H9 (cell line): ENCODE results near the gene ZNF503. TPM values are rescaled to one million over a fixed set of nuclear protein-coding genes. Genes with fewer than 3 reads are reported as not detected.

Source experiments
- DNase-seq: peaks from one replicate; pipeline ENCODE4 v3.0.0-alpha.2; 2017
- H2AFZ ChIP-seq: one replicate; pipeline ENCODE4 v1.6.1; 2013; ENCODE audit warnings: mild to moderate bottlenecking, low read length, control low read depth, moderate library complexity
- H2AK5ac ChIP-seq: 2 replicates; pipeline ENCODE4 v1.6.1; 2013; ENCODE audit warnings: low read length, control low read depth, mixed read lengths; ENCODE audit not compliant: insufficient read length
- H2BK120ac ChIP-seq: one replicate; pipeline ENCODE4 v1.6.1; 2013; ENCODE audit warnings: low read depth, mild to moderate bottlenecking, low read length, control low read depth, inconsistent platforms; ENCODE audit not compliant: poor library complexity, severe bottlenecking
- H2BK12ac ChIP-seq: 2 replicates; pipeline ENCODE4 v1.6.1; 2013; ENCODE audit warnings: low read length, control low read depth, mixed read lengths, low read depth; ENCODE audit not compliant: insufficient read length
- H2BK15ac ChIP-seq: 2 replicates; pipeline ENCODE4 v1.6.1; 2013; ENCODE audit warnings: low read depth, low read length, control low read depth
- H2BK20ac ChIP-seq: one replicate; pipeline ENCODE4 v1.6.1; 2013; ENCODE audit warnings: low read depth, mild to moderate bottlenecking, low read length, control low read depth, inconsistent platforms; ENCODE audit not compliant: poor library complexity, severe bottlenecking
- H2BK5ac ChIP-seq: 2 replicates; pipeline ENCODE4 v1.6.1; 2013; ENCODE audit warnings: low read length, control low read depth, mixed read lengths; ENCODE audit not compliant: insufficient read length
- H3K14ac ChIP-seq: 2 replicates; pipeline ENCODE4 v1.6.1; 2013; ENCODE audit warnings: low read length, control low read depth; ENCODE audit not compliant: insufficient read depth
- H3K18ac ChIP-seq: 2 replicates; pipeline ENCODE4 v1.6.1; 2013; ENCODE audit warnings: low read depth, mild to moderate bottlenecking, mixed read lengths, low read length, control low read depth; ENCODE audit not compliant: insufficient read length
- H3K23ac ChIP-seq: 2 replicates; pipeline ENCODE4 v1.6.1; 2013; ENCODE audit warnings: low read length, control low read depth, mixed read lengths, low read depth; ENCODE audit not compliant: insufficient read length
- H3K23me2 ChIP-seq: 2 replicates; pipeline ENCODE4 v1.6.1; 2013; ENCODE audit warnings: low read depth, mild to moderate bottlenecking, mixed read lengths, low read length, control low read depth; ENCODE audit not compliant: insufficient read length, poor library complexity, severe bottlenecking
- H3K27ac ChIP-seq: 2 replicates; pipeline ENCODE4 v1.5.1; 2013; ENCODE audit warnings: low read length, control low read depth, mixed read lengths, low read depth; ENCODE audit not compliant: insufficient read length
- H3K27me3 ChIP-seq: 2 replicates; pipeline ENCODE4 v1.6.1; 2013; ENCODE audit warnings: low read length, control low read depth, inconsistent platforms; ENCODE audit not compliant: insufficient read depth
- H3K4ac ChIP-seq: 2 replicates; pipeline ENCODE4 v1.6.1; 2013; ENCODE audit warnings: low read depth, mild to moderate bottlenecking, control low read depth, inconsistent platforms, low read length, moderate library complexity
- H3K4me1 ChIP-seq: 2 replicates; pipeline ENCODE4 v1.6.1; 2013; ENCODE audit warnings: low read length, control low read depth, inconsistent platforms; ENCODE audit not compliant: insufficient read depth
- H3K4me2 ChIP-seq: 2 replicates; pipeline ENCODE4 v1.6.1; 2013; ENCODE audit warnings: low read length, control low read depth, mixed read lengths; ENCODE audit not compliant: insufficient read length, insufficient read depth
- H3K56ac ChIP-seq: 2 replicates; pipeline ENCODE4 v1.6.1; 2013; ENCODE audit warnings: low read depth, mild to moderate bottlenecking, mixed read lengths, low read length, control low read depth; ENCODE audit not compliant: insufficient read length
- H3K79me1 ChIP-seq: 2 replicates; pipeline ENCODE4 v1.6.1; 2013; ENCODE audit warnings: low read depth, mild to moderate bottlenecking, moderate library complexity, low read length, control low read depth, inconsistent platforms; ENCODE audit not compliant: insufficient read depth, poor library complexity, severe bottlenecking
- H3K79me2 ChIP-seq: 2 replicates; pipeline ENCODE4 v1.6.1; 2013; ENCODE audit warnings: low read length, control low read depth, inconsistent platforms; ENCODE audit not compliant: insufficient read depth
- H3K9ac ChIP-seq: 2 replicates; pipeline ENCODE4 v1.6.1; 2013; ENCODE audit warnings: low read length, control low read depth, mixed read lengths; ENCODE audit not compliant: insufficient read length; ENCODE audit errors: extremely low read depth
- H3K9me3 ChIP-seq: one replicate; pipeline ENCODE4 v1.6.1; 2013; ENCODE audit warnings: low read depth, low read length, inconsistent platforms; ENCODE audit not compliant: control insufficient read depth
- H3T11ph ChIP-seq: one replicate; pipeline ENCODE4 v1.6.1; 2013; ENCODE audit warnings: mild to moderate bottlenecking, low read length, control low read depth, inconsistent platforms
- H4K20me1 ChIP-seq: one replicate; pipeline ENCODE4 v1.6.1; 2013; ENCODE audit not compliant: control insufficient read depth, insufficient read length, insufficient read depth
- H4K5ac ChIP-seq: 2 replicates; pipeline ENCODE4 v1.6.1; 2013; ENCODE audit warnings: low read depth, mild to moderate bottlenecking, mixed read lengths, low read length, control low read depth; ENCODE audit not compliant: insufficient read length
- H4K8ac ChIP-seq: replicated peaks from 2 replicates; pipeline ENCODE4 v1.6.1; 2013; ENCODE audit warnings: low read length, control low read depth, mixed read lengths, low read depth; ENCODE audit not compliant: insufficient read length
- H4K91ac ChIP-seq: 2 replicates; pipeline ENCODE4 v1.6.1; 2013; ENCODE audit warnings: low read depth, mild to moderate bottlenecking, moderate library complexity, mixed read lengths, low read length, control low read depth; ENCODE audit not compliant: insufficient read length
- H3K27ac Mint-ChIP-seq, 3 experiments: 2 replicates in 2 of 3; 3 replicates in 1 of 3; pipeline ENCODE4 v1.8.0; 2020 to 2021; ENCODE audit warnings: mixed read lengths in 3 of 3, mild to moderate bottlenecking in 1 of 3, moderate library complexity in 1 of 3
- H3K27me3 Mint-ChIP-seq: 2 replicates; pipeline ENCODE4 v1.8.0; 2021; ENCODE audit warnings: low read depth, mild to moderate bottlenecking, moderate library complexity, mixed read lengths
- H3K36me3 Mint-ChIP-seq, 3 experiments: 2 replicates in 2 of 3; 3 replicates in 1 of 3; pipeline ENCODE4 v1.8.0; 2020 to 2021; ENCODE audit warnings: low read depth in 3 of 3, mixed read lengths in 3 of 3; ENCODE audit not compliant: insufficient read depth in 1 of 3
- H3K4me1 Mint-ChIP-seq, 2 experiments: 2 replicates each; pipeline ENCODE4 v1.8.0; 2020; ENCODE audit warnings: mixed read lengths in 2 of 2
- H3K4me3 Mint-ChIP-seq, 2 experiments: 2 replicates in 1 of 2; 3 replicates in 1 of 2; pipeline ENCODE4 v1.8.0; 2020 to 2021; ENCODE audit warnings: mild to moderate bottlenecking in 2 of 2, mixed read lengths in 2 of 2, moderate library complexity in 1 of 2
- H3K9me3 Mint-ChIP-seq, 2 experiments: 2 replicates in 1 of 2; 3 replicates in 1 of 2; pipeline ENCODE4 v1.8.0; 2020; ENCODE audit warnings: mild to moderate bottlenecking in 2 of 2, mixed read lengths in 2 of 2, moderate library complexity in 1 of 2
- WGBS: extraction: QIAGEN DNeasy Blood & Tissue Kit; methylation state at CpG from one replicate; pipeline ENCODE4 v1.1.7; 2013; ENCODE audit warnings: missing lambda C conversion rate, low lambda C conversion rate, mixed read lengths; ENCODE audit not compliant: insufficient read length; ENCODE audit errors: extremely low coverage; 5-methylcytosine and 5-hydroxymethylcytosine counted together
- total RNA-seq: library from RNA; stranded (reverse); gene quantifications from 2 replicates; pipeline ENCODE4 v1.2.1, GENCODE V29; 2021
- TF ChIP-seq, protein P1 (sequence below): fragments of 200-600 bp; sonication (generic); conservative IDR thresholded peaks from 3 replicates; pipeline ENCODE4 v1.8.0; 2021; ENCODE audit warnings: antibody characterized with exemption, mild to moderate bottlenecking

ZNF503 gene
- total RNA-seq, 1 experiment from 2014 or later, result 0.09 TPM

DNA sequence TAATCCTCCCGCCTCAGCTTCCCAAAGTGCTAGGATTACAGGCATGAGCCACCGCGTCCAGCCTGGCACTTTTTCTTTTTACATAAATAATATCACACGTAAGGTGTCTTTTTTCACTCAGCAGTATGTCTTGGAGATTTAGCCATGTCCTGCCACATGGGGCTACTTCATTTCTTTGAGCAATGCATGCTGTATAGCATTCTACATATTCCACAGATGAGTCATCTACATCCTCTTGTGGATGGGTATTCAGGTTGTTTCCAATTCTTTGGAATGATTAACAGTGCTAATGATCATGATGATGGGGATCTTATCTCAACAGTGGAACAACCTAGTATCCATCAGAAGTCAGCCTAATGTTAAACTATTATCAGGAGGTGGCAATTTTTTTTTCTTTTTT lies 50.8 kb downstream of the ZNF503 start:
- Histone ChIP-seq H4K8ac (no peak overlapping the region), H3K9me3 (no peaks in the 10 kb centered on the region), H3K79me1 (no peaks in the 10 kb centered on the region), H3K4ac (no peak overlapping the region), H2AK5ac (no peak overlapping the region), H3K14ac (no peak overlapping the region), H2BK15ac (no peak overlapping the region), H3K9ac (no peak overlapping the region), H3K4me1 (no peaks in the 10 kb centered on the region), H3K23ac (no peak overlapping the region), H3K56ac (no peak overlapping the region), H3K23me2 (no peaks in the 10 kb centered on the region), H3K27ac (no peak overlapping the region), H3K79me2 (no peaks in the 10 kb centered on the region), H2BK120ac (no peak overlapping the region), H3K4me2 (no peak overlapping the region), H3K27me3 (no peaks in the 10 kb centered on the region), H3K18ac (no peak overlapping the region), H4K20me1 (no peaks in the 10 kb centered on the region), H2AFZ (no peak overlapping the region), H2BK20ac (no peak overlapping the region), H4K91ac (no peak overlapping the region), H4K5ac (no peak overlapping the region), H2BK12ac (no peak overlapping the region), H3T11ph (no peak overlapping the region), H2BK5ac (no peak overlapping the region)
- H3K36me3 Mint-ChIP-seq, result no peaks in the 10 kb centered on the region
- no CpG with 5 or more reads among the region's 4 CpGs for WGBS
- DNase-seq, result no peak
- H3K27ac Mint-ChIP-seq, result no peak overlapping the region
- H3K4me1 Mint-ChIP-seq, result 0 out of 4 replicates have a peak, but pooled peaks cover 0 to 2% of the 10 kb centered on the region in 2 experiments
- H3K4me3 Mint-ChIP-seq, result no peak overlapping the region
- TF ChIP-seq, protein P1, sequence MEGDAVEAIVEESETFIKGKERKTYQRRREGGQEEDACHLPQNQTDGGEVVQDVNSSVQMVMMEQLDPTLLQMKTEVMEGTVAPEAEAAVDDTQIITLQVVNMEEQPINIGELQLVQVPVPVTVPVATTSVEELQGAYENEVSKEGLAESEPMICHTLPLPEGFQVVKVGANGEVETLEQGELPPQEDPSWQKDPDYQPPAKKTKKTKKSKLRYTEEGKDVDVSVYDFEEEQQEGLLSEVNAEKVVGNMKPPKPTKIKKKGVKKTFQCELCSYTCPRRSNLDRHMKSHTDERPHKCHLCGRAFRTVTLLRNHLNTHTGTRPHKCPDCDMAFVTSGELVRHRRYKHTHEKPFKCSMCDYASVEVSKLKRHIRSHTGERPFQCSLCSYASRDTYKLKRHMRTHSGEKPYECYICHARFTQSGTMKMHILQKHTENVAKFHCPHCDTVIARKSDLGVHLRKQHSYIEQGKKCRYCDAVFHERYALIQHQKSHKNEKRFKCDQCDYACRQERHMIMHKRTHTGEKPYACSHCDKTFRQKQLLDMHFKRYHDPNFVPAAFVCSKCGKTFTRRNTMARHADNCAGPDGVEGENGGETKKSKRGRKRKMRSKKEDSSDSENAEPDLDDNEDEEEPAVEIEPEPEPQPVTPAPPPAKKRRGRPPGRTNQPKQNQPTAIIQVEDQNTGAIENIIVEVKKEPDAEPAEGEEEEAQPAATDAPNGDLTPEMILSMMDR, result no peak
- H3K27me3 Mint-ChIP-seq, result peaks cover 5% of the 10 kb centered on the region
- H3K9me3 Mint-ChIP-seq, result no peaks in the 10 kb centered on the region; a peak in 1 of 5 replicates

Other genes with a start within 250 kb of the ZNF503 start
- gene VDAC2, start 191.0 kb downstream of the ZNF503 start, total RNA-seq, result 264 and 271 TPM in 2 replicates
- 28.3 and 29.9 TPM in 2 replicates for gene COMTD1, start 165.8 kb downstream of the ZNF503 start, total RNA-seq
- gene LRMDA, start 29.9 kb upstream of the ZNF503 start, total RNA-seq, result 1.8 and 2.1 TPM in 2 replicates